GM21423 (cell line): ENCODE data around the gene CCL26.

ENCODE experiments used
- ATAC-seq: cut with Tn5 transposase; IDR thresholded peaks from one replicate; pipeline ENCODE4 v1.9.1; 2021; ENCODE audit warnings: mild to moderate bottlenecking, moderate library complexity; ENCODE audit not compliant: unreplicated experiment

The CCL26 gene, protein sequence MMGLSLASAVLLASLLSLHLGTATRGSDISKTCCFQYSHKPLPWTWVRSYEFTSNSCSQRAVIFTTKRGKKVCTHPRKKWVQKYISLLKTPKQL

DNA sequence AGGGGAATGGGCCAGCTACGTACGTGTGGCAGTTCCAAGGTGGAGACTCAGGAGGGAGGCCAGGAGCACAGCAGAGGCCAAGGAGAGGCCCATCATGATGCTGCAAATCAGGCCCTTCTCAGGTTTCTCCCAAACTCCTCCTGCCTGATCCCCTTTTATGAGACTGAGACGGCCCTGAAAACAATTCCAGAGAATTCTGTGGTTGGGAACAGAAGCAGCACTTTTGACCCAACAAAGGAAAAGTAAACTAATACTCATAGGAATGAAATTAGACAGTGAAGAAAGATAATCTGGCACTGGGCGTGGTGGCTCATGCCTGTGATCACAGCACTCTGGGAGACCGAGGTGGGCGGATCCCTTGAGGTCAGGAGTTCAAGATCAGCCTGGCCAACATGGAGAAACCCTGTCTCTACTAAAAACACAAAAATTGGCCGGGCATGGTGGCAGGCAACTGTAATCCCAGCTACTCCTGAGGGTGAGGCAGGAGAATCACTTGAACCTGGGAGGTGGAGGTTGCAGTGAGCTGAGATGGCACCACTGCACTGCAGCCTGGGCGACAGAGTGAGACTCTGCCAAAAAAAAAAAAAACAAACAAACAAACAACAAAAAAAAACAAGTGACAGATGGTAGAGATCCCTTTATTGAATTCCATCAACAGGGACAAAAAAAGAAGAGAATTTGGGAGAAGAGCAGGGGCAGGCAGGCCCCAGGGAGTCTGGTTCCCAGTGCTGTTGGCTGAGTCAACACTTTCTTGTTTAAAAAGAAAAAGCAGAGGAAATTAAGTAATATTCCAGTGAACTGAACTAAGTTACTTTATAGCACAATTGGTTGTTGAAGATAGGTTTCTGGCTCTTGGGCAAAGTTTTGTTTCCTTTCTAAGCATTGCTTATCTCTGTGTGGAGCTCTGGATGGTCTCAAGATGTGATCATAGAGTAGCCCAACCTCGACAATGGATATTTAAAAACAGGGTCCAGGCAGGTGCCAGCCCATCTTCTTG, at the start of gene CCL26:
TSS of gene CCL26 (minus strand) at position 131 of the 997 bp plus-strand sequence. CDS start at position 96, 35 bp downstream.
- no peak for ATAC-seq

DNA sequence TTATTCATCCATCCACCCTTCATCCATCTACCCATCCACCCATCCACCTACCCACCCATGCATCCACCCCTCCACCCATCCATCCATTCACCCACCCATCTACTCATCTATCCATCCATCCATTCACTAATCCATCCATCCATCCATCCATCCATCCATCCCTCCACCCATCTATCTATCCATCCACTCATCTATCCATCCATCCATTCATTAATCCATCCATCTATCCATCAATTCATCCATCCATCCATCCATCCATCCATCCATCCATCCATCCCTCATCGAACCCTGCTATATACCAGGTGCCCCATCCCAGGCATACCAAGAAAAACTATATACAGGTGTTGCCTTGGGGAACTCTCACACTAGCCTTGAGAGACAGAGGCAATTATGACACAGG, 48.7 kb upstream of the CCL26 start:
- ATAC-seq, result no peak

DNA sequence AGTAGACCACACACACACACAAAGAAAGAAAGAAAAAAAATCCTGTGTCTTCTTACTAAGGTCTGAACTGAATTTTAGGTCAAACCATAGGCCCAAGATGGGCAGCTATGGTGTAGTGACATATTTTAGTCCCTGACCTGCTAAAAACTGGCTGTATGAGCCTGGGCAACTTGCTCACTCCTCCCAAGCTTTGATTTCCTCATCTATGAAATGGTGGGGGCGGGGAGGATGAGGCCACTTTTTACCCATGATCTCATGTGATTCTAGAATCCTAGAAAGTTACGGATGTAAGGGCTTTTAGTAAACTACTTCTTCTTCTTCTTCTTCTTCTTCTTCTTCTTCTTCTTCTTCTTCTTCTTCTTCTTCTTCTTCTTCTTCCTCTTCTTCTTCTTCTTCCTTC, 47.7 kb upstream of the CCL26 start:
- no peak for ATAC-seq

DNA sequence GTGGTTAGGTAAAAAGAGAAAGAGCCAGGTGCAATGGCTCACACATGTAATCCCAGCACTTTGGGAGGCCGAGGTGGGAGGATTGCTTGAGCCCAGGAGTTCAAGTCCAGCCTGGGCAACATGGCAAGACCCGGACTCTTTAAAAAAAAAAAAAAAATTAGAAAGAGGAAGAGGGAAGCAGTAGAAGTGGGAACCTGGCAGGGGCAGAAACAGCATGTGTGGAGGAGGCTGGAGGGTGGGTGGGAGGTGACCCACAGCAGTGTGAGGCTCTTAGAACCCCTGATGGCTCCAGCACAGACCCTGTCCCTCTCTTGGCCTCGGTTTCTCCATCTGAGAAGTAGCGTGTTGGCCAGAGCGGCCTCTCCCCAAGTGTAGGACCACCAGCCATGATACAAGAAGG, 46.5 kb upstream of the CCL26 start:
- ATAC-seq, result no peak

DNA sequence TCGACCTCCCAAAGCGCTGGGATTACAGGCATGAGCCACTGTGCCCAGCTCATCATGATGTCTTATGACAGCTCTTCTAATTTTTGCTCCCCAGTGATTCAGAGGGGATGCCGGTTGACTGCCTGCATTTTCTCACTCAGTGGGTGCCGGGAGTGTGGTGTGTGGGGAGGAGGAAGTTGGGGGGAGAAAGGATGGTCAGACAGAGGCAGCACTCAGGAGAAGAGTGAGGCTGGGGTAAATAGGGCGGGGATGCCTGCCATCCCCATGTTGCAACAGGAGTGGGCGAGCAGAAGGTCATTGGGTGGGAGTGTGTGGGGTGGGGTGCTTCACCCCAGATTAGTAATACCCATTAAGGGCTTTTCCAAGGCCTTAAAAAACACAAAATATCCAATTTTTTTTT, 45.1 kb upstream of the CCL26 start:
- no peak for ATAC-seq

DNA sequence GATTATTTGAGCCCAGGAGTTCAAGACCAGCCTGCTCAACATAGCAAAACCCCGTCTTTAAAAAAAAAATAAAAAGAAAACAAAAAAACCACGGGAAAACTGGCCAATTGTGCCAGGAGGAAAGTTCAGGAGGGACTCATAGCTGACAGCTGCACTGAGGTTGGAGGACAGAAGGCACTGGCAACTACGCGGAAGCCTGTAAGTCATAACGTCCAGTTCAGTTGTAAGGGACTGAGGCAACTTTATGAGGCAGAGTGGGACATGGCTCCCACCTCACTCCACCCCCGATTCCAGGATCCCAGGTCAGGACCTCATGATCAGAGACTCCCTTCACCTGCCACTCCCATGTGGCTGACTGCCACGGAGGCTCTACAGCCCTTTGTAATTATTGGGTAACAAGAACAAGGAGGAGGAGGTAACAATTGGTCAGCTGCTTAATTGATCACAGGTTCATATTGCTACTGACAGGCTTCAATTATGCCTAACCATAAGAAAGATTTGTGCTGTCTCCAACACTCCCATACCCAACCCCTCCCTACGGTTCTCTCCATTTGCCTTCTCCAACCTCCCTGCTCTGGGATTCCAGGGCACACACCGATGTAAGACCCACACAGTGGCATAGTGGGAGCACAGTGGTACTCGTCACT, 43.5 kb upstream of the CCL26 start:
- no peak for ATAC-seq

DNA sequence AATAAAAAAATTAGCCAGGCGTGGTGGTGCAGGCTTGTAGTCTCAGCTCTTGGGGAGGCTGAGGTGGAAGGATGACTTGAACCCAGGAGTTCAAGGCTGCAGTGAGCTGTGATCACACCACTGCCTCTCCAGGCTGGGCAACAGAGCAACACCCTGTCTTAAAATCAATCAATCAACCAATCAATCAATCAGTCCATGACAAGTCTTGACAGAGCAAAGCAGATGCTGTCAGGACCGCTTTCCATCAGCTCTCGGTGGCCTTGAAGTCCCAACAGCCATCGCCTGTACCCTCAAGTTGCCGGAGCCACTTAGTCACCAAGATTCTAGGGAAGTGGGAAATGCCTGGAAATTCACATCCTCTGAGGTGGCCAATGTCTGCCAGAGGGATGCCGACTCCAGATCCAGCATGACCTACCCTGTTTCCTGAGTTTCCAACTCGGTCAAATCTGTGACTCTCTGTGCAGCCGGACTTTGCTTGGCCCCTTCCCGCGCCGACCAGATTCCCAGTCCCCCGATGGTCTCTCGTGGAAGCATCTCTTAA, 42.5 kb upstream of the CCL26 start:
- ATAC-seq, result no peak

DNA sequence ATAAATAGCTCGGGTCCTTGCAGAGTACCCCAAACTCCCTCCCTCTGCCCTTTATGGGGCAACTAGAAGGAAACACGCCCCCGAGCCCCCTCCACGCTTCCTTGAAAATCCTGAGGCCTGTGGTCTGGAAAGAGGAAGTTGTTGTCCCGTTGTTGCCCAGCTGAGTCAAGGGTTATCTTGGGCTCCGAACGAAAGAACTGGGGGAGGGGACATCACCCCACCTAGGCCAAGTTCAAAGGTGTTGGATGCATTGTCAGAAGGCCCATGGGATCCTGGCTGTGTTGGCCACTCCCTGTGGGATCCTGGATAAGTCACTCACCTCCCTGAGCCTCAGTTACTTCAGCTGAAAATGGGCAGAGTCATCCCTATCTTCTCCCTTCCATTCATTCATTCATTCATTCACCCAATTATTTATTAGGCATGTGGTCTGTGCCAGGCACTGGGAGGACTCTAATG, 41.8 kb upstream of the CCL26 start, which contains the start of gene CCL24:
TSS of gene CCL24 (minus strand) at position 26 of the 456 bp plus-strand sequence. CDS start 91 bp downstream, outside the sequence.
- no peak for ATAC-seq

DNA sequence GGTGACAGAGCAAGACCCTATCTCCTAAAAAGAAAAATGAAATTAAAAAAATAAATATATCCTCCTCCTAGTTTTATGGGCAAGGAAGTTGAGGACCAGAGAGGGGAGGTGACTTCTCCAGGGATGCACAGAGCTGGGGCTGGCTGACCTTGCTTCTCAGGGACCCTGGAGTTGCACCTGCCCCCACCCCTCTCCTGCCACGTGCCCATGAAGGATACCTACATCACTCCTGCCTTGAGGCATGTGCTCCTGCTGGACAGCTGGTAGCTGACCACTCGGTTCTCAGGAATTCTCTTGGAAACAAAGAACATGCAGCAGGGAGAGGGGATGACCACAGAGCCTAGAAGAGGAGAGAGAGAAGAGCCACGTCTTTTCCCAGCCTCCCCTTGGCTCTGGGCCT, 41.1 kb upstream of the CCL26 start:
- ATAC-seq, result no peak

DNA sequence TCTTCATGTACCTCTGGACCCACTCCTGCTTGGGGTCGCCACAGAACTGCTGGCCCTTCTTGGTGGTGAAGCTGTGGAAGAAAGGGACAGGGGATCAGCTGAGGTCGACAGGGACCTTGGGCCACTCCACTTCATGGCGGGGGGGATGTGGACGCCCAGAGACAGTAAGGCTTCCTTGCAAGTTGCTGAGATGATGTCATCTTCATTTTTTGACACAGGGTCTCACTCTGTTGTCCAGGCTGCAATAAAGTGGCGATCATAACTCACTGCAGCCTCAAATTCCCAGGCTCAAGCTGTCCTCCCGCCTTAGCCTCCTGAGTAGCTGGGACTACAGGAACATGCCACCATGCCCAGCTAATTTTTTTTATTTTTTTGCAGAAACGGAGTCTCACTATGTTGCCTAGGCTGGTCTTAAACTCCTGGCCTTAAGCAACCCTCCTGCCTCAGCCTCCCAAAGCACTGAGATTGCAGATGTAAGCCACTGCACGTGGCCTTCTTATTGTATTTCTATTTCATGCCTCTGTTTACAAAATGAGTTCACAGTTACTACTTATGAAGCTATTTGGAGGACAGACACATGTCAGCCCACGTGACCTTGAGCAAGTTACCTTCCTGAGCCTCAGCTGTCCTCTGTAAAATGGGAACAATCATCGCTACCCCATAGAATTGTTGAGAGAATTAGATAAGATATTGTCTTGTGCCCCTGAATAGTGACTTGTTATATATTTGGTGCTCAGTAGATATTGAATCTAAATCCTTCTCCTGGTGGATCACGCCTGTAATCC, 40.1 kb upstream of the CCL26 start:
- no peak for ATAC-seq

DNA sequence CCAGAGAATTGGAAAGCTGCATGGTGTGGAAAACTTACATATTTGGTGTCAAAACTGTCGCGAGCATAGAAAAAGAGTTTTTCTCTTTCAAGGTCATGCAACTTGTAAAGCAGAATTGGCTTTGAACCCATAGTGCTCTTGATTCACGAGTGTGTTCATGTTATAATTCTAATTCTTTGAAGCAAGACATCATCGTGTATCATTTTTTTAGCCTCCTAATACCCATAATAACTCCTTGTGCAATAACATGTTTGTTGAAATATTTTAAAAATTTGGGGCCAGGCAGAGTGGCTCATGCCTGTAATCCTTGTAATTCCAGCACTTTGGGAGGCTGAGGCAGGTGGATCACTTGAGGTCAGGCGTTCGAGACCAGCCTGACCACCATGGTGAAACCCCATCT, 37.4 kb upstream of the CCL26 start:
- no peak for ATAC-seq

DNA sequence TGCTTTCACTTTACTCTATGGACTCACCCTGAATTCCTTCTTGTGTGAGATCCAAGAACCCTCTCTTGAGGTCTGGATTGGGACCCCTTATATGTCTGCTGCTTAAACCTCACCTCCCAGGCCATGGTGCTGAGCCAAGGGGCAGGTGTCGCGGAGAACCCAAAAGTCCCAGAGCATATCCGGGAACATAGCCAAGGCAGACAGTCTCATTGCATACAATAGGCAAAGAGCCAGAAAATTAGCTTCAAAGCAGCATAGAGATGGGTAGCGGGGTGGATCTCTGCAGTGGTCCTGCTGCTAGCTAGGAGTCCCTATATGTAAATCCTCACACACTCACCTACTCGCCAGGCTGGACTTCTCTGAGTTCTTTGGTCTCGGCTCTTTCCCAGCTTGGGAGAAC, 36.1 kb upstream of the CCL26 start:
- ATAC-seq, result no peak

DNA sequence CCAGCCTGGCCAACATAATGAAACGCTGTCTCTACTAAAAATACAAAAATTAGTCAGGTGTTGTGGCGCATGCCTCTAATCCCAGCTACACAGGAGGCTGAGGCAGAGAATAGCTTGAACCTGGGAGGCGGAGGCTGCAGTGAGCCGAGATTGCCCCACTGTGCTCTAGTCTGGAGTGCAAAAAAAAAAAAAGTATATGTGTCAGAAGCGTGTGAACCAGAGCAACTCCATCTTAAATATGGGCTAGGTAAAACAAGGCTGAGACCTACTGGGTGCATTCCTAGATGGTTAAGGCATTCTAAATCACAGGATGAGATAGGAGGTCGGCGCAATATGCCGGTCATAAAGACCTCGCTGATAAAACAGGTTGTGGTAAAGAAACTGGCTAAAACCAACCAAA, 35.4 kb upstream of the CCL26 start:
- ATAC-seq, result no peak

DNA sequence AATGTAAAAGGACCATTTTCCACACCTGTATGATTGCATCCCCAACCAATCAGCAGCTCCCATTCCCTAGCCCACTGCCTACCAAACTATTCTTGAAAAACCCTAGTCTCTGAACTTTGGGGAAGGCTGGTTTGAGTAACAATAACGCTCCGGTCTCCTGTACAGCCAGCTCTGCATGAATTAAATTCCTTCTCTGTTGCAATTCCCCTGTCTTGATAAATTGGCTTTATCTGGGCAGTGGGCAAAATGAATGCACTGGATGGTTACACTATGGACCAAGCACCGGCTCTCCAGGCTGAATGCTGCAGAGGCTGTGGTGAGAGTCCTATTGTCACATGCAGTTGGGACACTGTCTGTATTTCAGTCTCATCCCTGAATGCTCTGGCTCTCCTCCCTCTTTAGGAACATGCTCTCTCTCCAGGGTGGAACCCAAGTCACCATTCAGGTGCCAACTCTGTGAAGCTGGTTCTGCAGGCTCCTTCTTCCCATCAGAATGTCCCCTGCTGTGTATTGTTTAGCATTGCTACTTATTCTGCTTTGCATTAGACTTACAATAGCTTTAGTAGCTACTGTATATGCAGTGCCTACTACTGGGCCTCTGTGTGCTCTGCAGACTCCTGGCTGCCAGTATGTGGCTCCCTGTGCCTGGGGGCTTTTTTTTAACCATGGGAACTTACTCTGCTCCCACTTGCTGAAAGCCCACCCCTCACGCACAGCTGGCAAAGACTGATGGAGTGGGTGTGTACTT, 34.7 kb upstream of the CCL26 start:
- no peak for ATAC-seq

DNA sequence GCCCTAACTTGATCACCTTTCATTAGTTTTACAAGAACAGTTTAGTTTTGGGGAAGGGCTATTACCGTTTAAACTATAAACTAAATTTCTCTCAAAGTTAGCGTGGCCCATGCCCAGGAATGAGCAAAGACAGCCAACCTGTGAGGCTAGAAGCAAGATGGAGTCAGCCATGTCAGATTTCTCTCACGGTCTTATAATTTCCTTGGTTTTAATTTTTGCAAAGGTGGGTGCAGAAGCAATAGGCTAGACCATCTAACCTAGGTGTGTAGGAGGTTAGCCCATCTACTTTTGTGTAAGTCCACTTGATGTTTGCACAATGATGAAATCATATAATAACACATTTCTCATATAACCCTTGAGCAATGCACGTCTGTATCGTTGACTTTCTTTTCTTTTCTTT, 32.7 kb upstream of the CCL26 start:
- ATAC-seq, result no peak

DNA sequence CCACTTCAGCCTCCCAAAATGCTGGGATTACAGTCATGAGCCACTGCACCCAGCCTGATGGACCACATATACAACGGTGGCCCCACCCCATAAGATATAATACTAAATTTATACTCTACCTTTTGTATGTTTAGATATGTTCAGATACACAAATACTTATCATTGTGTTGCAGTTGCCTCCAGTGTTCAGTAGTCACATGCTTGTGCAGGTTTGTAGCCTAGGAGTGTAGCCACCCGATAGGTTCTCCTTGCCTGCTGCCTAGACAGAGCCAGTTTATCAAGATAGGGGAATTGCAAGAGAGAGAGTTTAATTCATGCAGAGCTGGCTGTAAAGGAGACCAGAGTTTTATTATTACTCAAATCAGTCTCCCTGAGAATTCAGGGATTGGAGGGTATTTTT, 32.0 kb upstream of the CCL26 start:
- no peak for ATAC-seq

DNA sequence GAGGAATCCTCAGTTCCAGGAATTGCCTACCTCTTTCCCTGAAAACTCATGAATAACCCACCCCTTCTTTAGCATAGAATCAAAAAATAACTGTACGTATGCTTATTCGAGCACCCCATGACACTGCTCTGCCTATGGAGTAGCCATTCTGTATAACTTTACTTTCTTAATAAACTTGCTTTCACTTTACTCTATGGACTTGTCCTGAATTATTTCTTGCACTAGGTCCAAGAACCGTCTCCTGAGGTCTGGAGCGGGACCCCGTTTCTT, 30.5 kb upstream of the CCL26 start:
- ATAC-seq, result no peak

DNA sequence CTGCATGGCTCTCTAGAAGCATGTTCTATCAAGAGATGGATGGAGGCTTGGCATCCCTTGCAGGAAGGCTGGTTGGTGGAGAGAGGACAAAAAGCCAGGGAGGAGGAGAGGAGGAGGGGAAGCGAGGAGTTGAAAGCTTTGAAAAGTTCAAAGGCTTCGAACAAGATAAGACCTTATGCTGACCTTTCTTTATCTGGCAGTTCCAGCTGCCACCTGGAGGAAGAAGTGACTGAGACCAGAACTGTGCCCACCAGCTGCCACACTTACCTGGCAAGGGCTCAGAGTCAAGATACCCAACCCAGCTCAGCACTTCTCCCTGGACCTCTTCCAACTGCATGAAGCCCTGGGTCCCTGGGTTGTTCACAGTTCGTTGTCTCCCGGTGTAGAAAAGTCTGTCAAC, 26.8 kb upstream of the CCL26 start:
- no peak for ATAC-seq

DNA sequence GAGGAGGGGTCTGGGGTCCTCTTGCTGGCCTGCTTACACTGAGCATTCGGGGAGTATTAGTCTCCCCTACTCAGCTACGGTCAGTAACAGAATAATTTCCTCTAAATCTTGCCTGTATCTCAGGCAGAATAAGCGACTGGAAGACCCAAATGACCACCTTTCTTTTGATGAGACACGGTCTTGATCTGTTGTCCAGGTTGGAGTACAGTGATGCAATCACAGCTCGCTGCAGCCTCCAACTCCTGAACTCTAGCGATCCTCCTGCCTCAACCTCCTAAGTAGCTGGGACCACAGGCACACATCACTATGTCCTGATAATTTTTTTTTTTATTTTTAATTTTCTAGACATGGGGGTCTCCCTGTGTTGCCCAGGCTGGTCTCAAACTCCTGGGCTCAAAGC, 24.4 kb upstream of the CCL26 start:
- ATAC-seq, result no peak

DNA sequence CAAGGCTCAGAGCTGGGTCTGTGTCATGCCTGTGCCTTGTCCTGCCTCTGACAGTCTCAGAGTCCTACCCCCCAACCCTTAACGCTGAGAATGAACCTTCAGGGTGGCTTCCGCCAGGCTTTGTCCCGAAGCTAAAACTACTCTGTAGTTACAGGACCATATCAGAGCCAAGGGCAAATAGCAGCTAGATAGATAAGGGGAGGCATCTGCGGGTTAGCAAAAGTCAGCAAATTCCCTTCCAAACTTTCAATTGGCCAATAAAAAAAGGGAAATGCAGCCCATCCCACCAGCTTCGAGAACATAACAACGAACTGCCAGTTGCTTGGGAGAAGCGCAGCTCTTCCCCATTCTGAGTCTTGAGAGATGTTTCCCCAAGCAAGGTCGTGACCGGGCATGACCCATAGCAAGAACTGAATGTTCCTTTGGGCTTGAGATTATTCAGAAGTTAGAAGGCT, 23.8 kb upstream of the CCL26 start:
- no peak for ATAC-seq
